HepG2 (cell line): Measurements from ENCODE around the gene RNU1-2. TPM values are rescaled to one million over a fixed set of nuclear protein-coding genes. Genes with fewer than 3 reads are reported as not detected.

Source experiments
- CCDC6 ChIP-seq: sonication (generic); formaldehyde crosslinking; IDR thresholded peaks from 2 replicates; pipeline ENCODE4 v1.8.1; 2022; ENCODE audit warnings: mild to moderate bottlenecking, missing genetic modification reagents, moderate library complexity
- CENPX ChIP-seq: sonication (generic); formaldehyde crosslinking; IDR thresholded peaks from 2 replicates; pipeline ENCODE4 v1.9.0; 2021; ENCODE audit warnings: mild to moderate bottlenecking, missing genetic modification reagents, moderate library complexity
- CHD2 ChIP-seq: IDR thresholded peaks from 2 replicates; pipeline ENCODE4 v1.6.1; 2011; ENCODE audit warnings: low read depth, low read length, improper control_type of control experiment
- HNF1B ChIP-seq: sonication (generic); formaldehyde crosslinking; IDR thresholded peaks from 2 replicates; pipeline ENCODE4 v1.5.1; 2020; ENCODE audit warnings: mild to moderate bottlenecking, moderate library complexity, missing genetic modification reagents
- KLF11 ChIP-seq: IDR thresholded peaks from 2 replicates; pipeline ENCODE4 v1.6.1; 2016; ENCODE audit warnings: missing compliant biosample characterization
- MYPOP ChIP-seq: sonication (generic); formaldehyde crosslinking; IDR thresholded peaks from 2 replicates; pipeline ENCODE4 v1.8.1; 2023; ENCODE audit warnings: mild to moderate bottlenecking, moderate library complexity, missing genetic modification reagents
- NR0B2 ChIP-seq: sonication (generic); formaldehyde crosslinking; IDR thresholded peaks from 2 replicates; pipeline ENCODE4 v1.4.0; 2020; ENCODE audit warnings: mild to moderate bottlenecking, missing genetic modification reagents
- PHF21A ChIP-seq: sonication (generic); formaldehyde crosslinking; IDR thresholded peaks from 2 replicates; pipeline ENCODE4 v1.5.0; 2020; ENCODE audit warnings: mild to moderate bottlenecking, missing genetic modification reagents
- SP5 ChIP-seq: IDR thresholded peaks from 2 replicates; pipeline ENCODE4 v1.6.1; 2016; ENCODE audit warnings: low read depth, borderline replicate concordance
- ZBTB4 ChIP-seq: sonication (generic); formaldehyde crosslinking; IDR thresholded peaks from 2 replicates; pipeline ENCODE4 v1.4.0; 2020; ENCODE audit warnings: missing genetic modification reagents, mild to moderate bottlenecking, borderline replicate concordance
- ZNF235 ChIP-seq: sonication (generic); formaldehyde crosslinking; IDR thresholded peaks from 2 replicates; pipeline ENCODE4 v1.8.1; 2023; ENCODE audit warnings: mild to moderate bottlenecking, missing genetic modification reagents, borderline replicate concordance
- ZNF362 ChIP-seq: sonication (generic); formaldehyde crosslinking; IDR thresholded peaks from 2 replicates; pipeline ENCODE4 v1.4.0; 2020; ENCODE audit warnings: missing genetic modification reagents, mild to moderate bottlenecking, borderline replicate concordance
- ZNF501 ChIP-seq: sonication (generic); formaldehyde crosslinking; IDR thresholded peaks from 2 replicates; pipeline ENCODE4 v1.5.1; 2020; ENCODE audit warnings: mild to moderate bottlenecking, moderate library complexity, missing genetic modification reagents
- ZNF570 ChIP-seq: sonication (generic); formaldehyde crosslinking; IDR thresholded peaks from 2 replicates; pipeline ENCODE4 v1.4.0; 2020; ENCODE audit warnings: mild to moderate bottlenecking, missing genetic modification reagents, borderline replicate concordance
- ZNF883 ChIP-seq: sonication (generic); formaldehyde crosslinking; IDR thresholded peaks from 2 replicates; pipeline ENCODE4 v1.5.1; 2020; ENCODE audit warnings: mild to moderate bottlenecking, missing genetic modification reagents; ENCODE audit errors: not compliant biosample characterization
- polyA plus RNA-seq, 8 experiments: library from polyadenylated mRNA; depleted of rRNA in 3 of 8; stranded (reverse) in 7 of 8; unstranded in 1 of 8; fragments of >200 nt; fragmentation: Illumina TruSeq in 4 of 8; extraction: Trizol in 4 of 8; gene quantifications; 2 replicates each; pipeline versions ENCODE4 v1.2.1 to v1.2.3, GENCODE V29; 2011 to 2016; ENCODE audit warnings: low read depth in 4 of 8, missing spikeins in 1 of 8, mixed read lengths in 1 of 8; ENCODE audit not compliant: insufficient read depth in 1 of 8
- total RNA-seq, 5 experiments: library from RNA; depleted of rRNA; stranded (reverse); fragments of >200 nt; fragmentation: Illumina TruSeq; extraction: Trizol; gene quantifications; 2 replicates each; pipeline ENCODE4 v1.2.3, GENCODE V29; 2016; ENCODE audit warnings: low read depth in 1 of 5

RNU1-2 gene
- total and polyA plus RNA-seq, 2 of the 13 experiments (the other 11 are each of a cell fraction or from before 2014, with no cell fraction given) = under 0.01 to 11,018 TPM

GRCh38 chr1:16913181-16913832 is 17.5 kb downstream of the RNU1-2 start (continued):
- TF ChIP-seq ZNF235 (CRISPR knock-in tag) (peak; percentile 34; the same call in 1 of the 2 replicates), KLF11 (no peak), CCDC6 (CRISPR knock-in tag) (0 out of 2 replicates have a peak, but pooled peaks have one; percentile 37), SP5 (no peak), ZNF570 (CRISPR knock-in tag) (no peak), CHD2 (no peak), PHF21A (0 out of 2 replicates have a peak, but pooled peaks have one; percentile 35), ZNF362 (CRISPR knock-in tag) (peak; percentile 43; the same call in 1 of the 2 replicates), CENPX (CRISPR knock-in tag) (no peak), ZNF501 (CRISPR knock-in tag) (peak; percentile 73), ZNF883 (peak; percentile 5), HNF1B (peak; percentile 70), ZBTB4 (CRISPR knock-in tag) (peak; percentile 12; the same call in 1 of the 2 replicates), MYPOP (CRISPR knock-in tag) (peak; percentile 35; the same call in 1 of the 2 replicates), NR0B2 (CRISPR knock-in tag) (peak; percentile 66; the same call in 1 of the 2 replicates)
